HG03159 (cell line): ENCODE data around the gene MBOAT7.
"Not testable (repeated sequence)": the region's sequence is repeated elsewhere in the genome, so short reads cannot be mapped to it uniquely, and the experiment has no call there.

Experiments used
- ATAC-seq: cut with Tn5 transposase; IDR thresholded peaks from one replicate; pipeline ENCODE4 v1.9.1; 2021; ENCODE audit warnings: mild to moderate bottlenecking, moderate library complexity; ENCODE audit not compliant: unreplicated experiment

Gene MBOAT7

GRCh38 chr19:54209811-54210494 lies 20.6 kb upstream of the MBOAT7 start:
- no peak for ATAC-seq

GRCh38 chr19:54209058-54209810 lies 19.9 kb upstream of the MBOAT7 start:
- ATAC-seq, result no peak

- ATAC-seq, result no peak
Observed at GRCh38 chr19:54208784-54209057, 19.3 kb upstream of the MBOAT7 start.

DNA sequence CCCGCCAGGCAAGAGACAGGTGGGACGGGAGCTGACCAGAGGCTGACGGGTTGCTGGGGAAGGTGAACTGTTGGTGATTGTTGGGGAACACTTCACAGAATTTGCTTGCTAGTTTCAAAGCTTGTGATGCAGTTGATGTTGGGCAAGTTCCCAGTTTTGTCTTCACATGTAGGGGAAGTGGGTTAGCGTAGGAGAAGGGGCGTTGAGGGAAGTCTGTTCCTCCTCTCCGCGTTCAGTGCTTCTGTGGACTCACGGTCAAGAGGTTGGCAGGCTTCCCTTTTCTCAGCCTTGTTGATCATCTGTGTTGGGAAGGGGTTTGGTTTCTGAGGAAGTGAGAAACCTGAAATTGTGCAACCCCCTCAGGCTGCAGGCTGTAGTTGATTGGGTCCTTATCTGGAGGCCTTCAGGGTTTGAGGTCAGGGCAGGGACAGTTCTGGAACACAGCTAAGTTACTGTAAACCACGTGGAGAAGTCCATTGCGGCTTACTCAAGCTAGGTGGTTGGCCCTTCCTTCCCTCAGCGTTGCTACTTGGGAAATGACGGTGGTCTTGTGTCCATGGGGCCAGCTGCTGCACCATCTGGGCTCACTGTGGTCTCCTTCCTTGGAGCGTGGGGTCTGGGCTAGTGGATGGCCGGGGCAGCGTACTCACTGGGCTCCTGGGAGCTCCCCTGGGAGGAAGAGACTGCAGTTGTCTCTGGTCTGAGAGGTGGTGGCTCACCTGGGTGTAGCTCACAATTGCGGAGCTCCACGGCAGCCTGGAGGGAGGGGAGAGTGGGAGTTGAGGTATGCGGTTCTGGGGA lies 18.8 kb upstream of the MBOAT7 start:
- no peak for ATAC-seq

DNA sequence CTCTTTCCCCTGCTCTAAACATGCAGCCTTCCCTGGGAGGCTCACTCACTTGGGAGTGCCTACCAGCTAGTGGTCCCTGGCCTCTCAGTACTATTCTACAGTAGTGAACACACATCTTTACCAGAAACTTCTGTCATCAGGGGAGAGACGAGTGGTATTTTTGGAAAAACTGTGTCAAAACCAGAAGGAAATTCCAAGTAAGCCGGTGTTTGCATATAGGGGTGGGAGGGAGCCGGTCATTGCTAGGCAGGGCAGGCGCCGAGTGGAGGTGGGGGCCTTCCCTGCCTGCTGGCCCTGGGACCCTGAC lies 18.2 kb upstream of the MBOAT7 start:
- no peak for ATAC-seq

DNA sequence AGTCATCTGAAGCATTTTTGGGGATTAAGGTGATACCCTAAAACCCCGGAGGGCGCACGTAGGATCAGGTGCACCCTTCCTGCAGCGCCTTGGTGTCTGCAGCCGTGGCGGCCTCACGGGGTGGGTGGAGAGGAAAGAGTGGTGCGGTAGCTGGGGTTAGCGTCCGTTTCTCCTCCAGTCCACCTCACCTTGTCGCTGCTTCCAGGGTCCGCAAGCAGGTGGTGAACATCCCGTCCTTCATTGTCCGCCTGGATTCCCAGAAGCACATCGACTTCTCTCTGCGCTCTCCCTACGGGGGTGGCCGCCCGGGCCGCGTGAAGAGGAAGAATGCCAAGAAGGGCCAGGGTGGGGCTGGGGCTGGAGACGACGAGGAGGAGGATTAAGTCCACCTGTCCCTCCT lies 17.8 kb upstream of the MBOAT7 start:
- ATAC-seq, result not testable (repeated sequence)

DNA sequence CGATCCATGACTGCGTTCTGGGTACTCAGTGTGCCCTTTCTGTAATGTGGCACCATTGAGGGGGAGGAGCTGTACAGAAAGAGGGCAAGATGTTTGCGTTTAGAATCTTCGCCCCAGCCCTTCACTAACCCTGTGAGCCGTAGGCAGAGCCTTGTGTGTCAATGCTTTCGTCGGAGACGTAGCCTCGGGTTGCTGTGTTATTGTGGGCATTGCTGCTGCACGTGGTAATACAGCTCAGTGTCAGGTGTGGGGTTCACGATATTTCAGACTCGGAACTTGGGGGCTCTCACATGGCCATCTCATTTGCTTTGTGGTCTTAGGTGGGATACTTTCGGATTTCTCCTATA lies 17.4 kb upstream of the MBOAT7 start:
- ATAC-seq, result no peak

GRCh38 chr19:54206030-54206830 lies 16.9 kb upstream of the MBOAT7 start:
- no peak for ATAC-seq

GRCh38 chr19:54204767-54205468 lies 15.5 kb upstream of the MBOAT7 start:
- ATAC-seq, result no peak

DNA sequence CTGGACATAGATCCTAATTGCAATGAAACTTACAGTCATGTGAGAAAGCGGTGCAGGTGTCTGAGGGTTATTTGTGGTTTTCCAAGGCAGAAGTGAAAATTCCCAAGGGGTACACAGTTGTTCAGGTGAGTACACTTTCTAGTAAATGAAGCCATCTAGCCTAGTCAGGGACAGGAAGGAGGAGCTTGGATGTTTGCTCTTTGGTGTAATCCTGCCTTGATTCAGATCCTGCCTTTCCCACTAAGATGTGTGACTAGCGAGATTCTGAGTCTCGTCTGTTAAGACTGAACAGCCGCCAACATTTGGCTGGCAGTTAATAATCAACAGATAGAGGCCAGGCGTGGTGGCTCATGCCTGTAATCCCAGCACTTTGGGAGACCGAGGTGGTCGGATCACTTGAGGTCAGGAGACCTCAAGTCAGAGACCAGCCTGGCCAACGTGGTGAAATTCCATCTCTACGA lies 13.8 kb upstream of the MBOAT7 start:
- no peak for ATAC-seq

DNA sequence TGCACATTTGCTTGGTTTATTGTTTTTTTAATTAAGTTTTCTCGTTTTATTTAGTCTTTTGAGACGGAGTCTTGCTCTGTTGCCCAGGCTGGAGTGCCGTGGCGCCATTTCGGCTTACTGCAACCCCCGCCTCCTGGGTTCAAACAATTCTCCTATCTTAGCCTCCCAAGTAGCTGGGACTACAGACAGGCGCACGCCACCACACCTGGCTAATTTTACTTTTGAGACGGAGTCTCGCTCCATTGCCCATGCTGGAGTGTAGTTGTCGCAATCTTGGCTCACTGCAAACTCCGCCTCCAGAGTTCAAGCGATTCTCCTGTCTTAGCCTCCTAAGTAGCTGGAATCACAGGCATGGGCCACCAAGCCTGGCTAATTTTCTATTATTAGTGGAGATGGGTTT lies 12.6 kb upstream of the MBOAT7 start:
- ATAC-seq, result no peak

DNA sequence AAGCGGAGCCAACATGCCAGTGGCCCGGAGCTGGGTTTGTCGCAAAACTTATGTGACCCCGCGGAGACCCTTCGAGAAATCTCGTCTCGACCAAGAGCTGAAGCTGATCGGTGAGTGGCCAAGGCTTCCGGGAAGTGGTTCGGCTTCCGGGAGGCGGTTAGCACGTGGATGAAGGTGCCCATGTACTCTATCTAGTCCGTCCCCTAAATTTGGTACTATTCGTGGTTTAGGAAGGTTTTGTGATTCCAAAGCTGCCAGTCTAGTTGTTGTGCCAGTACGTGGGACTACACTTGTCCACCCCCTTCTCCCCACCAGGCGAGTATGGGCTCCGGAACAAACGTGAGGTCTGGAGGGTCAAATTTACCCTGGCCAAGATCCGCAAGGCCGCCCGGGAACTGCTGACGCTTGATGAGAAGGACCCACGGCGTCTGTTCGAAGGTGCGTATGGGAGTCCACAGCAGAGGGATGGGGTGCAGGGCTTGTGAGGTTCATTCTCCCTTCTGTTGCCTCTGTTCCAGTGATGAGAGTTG lies 11.9 kb upstream of the MBOAT7 start:
- no peak for ATAC-seq

GRCh38 chr19:54199401-54199800 lies 10.0 kb upstream of the MBOAT7 start:
- ATAC-seq, result no peak

DNA sequence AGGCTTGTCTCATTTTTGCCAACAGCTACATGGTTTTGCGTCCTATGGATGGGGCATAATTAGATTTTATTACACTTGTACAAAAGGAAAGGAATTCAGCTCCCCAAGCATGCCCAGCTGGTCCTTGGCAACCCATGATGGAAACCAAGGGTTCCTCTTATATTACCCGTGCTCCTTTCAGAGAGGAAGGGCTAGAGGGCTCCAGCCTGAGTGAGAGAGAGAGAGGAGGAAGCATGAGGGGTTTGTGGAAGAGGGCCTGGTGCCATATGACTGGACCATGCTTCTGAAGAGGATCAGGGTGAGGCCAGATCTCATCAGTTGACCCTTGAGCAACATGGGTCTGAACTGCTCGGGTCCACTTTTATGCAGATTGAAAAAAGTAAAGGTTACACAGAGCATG lies 7.7 kb upstream of the MBOAT7 start:
- ATAC-seq, result no peak

DNA sequence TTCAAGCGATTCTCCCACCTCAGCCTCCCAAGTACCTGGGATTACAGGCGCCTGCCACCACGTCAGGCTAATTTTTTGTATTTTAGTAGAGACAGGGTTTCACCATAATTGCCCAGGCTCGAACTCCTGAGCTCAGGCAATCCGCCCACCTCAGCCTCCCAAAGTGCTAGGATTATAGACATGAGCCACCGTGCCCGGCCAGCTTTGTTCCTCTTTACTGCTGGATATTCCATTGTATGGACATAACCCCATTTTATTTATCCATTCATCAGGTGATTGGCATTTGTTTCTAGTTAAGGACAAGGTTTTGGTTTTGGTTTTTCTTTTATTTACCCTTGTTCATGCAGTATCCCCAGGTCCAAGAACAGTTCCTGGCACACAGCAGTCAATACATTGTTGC lies 7.2 kb upstream of the MBOAT7 start:
- no peak for ATAC-seq

DNA sequence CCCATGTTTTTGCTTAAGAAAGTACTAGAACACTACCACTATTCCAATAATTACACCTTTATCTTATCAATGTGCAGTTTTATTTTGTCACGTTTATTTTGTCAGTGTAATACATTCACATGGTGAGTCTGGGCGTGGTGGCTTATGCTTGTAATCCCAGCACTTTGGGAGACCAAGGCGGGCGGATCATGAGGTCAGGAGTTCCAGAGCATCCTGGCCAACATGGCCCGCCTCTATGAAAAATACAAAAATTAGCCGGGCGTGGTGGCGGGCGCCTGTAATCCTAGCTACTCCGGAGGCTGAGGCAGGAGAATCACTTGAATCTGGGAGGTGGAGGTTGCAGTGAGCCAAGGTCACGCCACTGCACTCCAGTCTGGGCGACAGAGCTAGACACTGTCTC lies 5.1 kb upstream of the MBOAT7 start:
- not testable (repeated sequence) for ATAC-seq

- ATAC-seq, result no peak
Observed at GRCh38 chr19:54193011-54193410, 3.6 kb upstream of the MBOAT7 start.

- no peak for ATAC-seq
Observed at GRCh38 chr19:54191811-54192453, 2.6 kb upstream of the MBOAT7 start.

DNA sequence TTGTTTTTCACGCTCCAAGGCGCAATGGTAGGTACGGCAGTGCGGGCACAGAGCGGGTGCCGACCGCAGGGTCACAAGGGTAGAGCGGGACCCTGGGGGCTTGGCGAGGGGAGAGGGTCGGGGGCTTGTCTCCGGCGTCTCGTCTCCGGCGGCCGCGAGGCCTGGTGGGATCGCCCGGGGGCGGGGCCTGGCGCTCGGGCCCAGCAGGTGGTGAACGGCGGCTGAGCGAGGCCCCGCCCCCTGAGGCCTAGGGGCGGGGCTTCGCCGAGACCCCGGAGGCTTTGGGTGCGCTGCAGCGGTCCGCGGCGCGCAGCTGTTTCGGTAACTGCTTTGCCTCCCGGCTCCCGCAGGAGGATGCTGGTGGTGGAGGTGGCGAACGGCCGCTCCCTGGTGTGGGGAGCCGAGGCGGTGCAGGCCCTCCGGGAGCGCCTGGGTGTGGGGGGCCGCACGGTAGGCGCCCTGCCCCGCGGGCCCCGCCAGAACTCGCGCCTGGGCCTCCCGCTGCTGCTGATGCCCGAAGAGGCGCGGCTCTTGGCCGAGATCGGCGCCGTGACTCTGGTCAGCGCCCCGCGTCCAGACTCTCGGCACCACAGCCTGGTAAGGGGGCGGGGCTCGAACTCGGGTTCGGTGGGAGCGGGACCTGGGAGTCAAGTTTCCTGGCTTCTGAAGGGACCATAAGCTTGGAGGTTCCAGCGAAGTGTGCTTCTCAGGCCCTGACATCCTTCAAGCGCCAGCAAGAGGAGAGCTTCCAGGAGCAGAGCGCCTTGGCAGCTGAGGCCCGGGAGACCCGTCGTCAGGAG lies 1.8 kb upstream of the MBOAT7 start, which contains the start of gene TSEN34:
TSS of gene TSEN34 (plus strand) at position 298 of the 800 bp plus-strand sequence. CDS start at position 355, 57 bp downstream.
- peak; percentile 27 for ATAC-seq
